ENCODE data around the gene ITGB7. TPM values are rescaled to one million over a fixed set of nuclear protein-coding genes. Genes with fewer than 3 reads are reported as not detected.

The ITGB7 gene
- total RNA-seq, 1 experiment from 2014 or later, result 1.9 TPM

DNA sequence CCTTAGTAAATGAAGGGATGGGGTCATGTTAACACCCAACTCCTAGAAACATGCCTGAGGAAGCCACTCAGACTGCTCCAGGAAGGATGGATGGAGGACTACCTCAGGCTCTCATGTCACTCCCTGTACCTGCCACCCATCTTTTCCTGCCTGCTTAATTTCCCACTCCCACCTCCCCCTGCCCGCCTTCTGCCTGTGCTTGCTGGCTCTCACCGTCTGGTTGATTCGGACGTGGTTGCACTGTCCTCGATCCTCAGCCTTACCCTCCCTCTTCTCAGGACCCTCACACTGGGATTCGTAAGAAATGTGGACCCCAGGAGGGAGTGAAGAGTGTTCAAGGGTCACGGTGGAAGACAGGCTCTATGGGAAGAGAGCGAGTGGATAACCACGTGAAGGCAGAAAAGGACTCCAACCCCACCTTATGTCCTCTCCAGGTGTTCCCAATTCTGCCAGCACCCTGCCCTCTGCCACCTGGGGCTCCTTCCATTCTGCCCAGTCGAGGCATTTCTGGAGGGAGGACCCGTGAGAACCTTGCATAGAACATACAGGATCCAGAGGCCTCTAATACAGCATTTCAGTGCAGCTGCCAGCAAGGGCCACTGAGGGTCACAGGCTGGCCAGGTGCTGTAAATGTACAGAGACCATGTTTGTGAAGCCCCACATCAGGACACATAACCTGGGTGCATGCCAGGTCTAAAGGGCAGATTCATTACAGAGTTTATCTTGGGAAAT, 12.9 kb downstream of the ITGB7 start:
- TF ChIP-seq CTCF (conservative IDR thresholded peaks at IDR 0.05; ENCODE audit: low read depth, low read length) (no peak), EZH2 (IDR thresholded peaks at IDR 0.05; ENCODE audit: low read length, unreplicated experiment) (no peak), EZH2phosphoT487 (IDR thresholded peaks at IDR 0.05; ENCODE audit: borderline replicate concordance, low read length) (no peak)
- no peaks in the 10 kb centered on the region for H3K9me2 ChIP-seq (replicated peaks; ENCODE audit: low read length)
- no peaks in the 10 kb centered on the region for H3F3A ChIP-seq (ENCODE audit: low read length, unreplicated experiment)
- peaks cover 10% of the 10 kb centered on the region for H3K4me1 ChIP-seq (ENCODE audit: insufficient read depth, low read length)
- ChIA-PET POLR2A (ENCODE audit: unreplicated experiment) (no interaction called here), CTCF (no interaction called here)
- no peak overlapping the region for H2AFZ ChIP-seq (ENCODE audit: low read length)
- H3K79me2 ChIP-seq (ENCODE audit: low read length), result no peaks in the 10 kb centered on the region
- H3K27ac ChIP-seq (ENCODE audit: low read length), result no peak overlapping the region
- no TSS peak for BruUV-seq (replicated peaks)
- no peak for DNase-seq
- H3K36me3 ChIP-seq (ENCODE audit: low read depth, low read length), result peaks cover 4% of the 10 kb centered on the region
- H3K4me2 ChIP-seq (ENCODE audit: low read length), result no peak overlapping the region
- no peak overlapping the region for H3K9ac ChIP-seq (ENCODE audit: low read length)
- H3K27me3 ChIP-seq (ENCODE audit: low read length), result no peaks in the 10 kb centered on the region
- H3K9me3 ChIP-seq (ENCODE audit: low read length), result no peaks in the 10 kb centered on the region
- ATAC-seq, result no peak
- no peaks in the 10 kb centered on the region for H4K20me1 ChIP-seq (ENCODE audit: low read length)
- H3K4me3 ChIP-seq (ENCODE audit: low read length), result no peak overlapping the region
- intact Hi-C loops (cut with micrococcal nuclease), result no loop called here

DNA sequence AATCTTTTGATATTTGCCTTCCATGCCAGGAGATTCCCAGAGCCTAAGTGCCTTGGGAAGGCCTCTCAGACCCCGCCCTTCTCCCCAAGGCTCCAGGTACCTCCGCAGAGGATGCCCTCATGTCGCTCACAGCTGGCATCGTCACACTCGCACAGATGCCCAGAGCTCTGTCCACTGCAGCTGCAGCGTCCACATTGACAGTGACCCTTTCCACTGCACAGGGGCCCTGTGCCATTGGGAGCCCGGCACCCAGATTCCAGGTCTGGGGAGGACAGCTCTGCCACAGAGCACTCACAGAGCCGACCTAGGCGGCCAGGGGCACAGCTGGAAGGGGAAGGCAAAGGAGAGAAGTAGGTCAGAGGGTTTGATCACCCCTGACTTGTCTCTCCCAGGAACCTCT, 14.0 kb downstream of the ITGB7 start:
- Histone ChIP-seq H3K4me2 (ENCODE audit: low read length) (no peak overlapping the region), H3F3A (ENCODE audit: low read length, unreplicated experiment) (no peaks in the 10 kb centered on the region), H3K36me3 (ENCODE audit: low read depth, low read length) (peaks cover 9% of the 10 kb centered on the region), H2AFZ (ENCODE audit: low read length) (no peak overlapping the region), H3K9me2 (replicated peaks; ENCODE audit: low read length) (no peaks in the 10 kb centered on the region), H3K4me1 (ENCODE audit: insufficient read depth, low read length) (peaks cover 10% of the 10 kb centered on the region), H3K9ac (ENCODE audit: low read length) (no peak overlapping the region), H4K20me1 (ENCODE audit: low read length) (no peaks in the 10 kb centered on the region), H3K27ac (ENCODE audit: low read length) (no peak overlapping the region), H3K27me3 (ENCODE audit: low read length) (no peaks in the 10 kb centered on the region), H3K79me2 (ENCODE audit: low read length) (no peaks in the 10 kb centered on the region), H3K4me3 (ENCODE audit: low read length) (no peak overlapping the region), H3K9me3 (ENCODE audit: low read length) (no peaks in the 10 kb centered on the region)
- CTCF ChIA-PET, result no interaction called here
- ATAC-seq (no peak), DNase-seq (no peak)
- POLR2A ChIA-PET (ENCODE audit: unreplicated experiment), result no interaction called here
- intact Hi-C loops (cut with micrococcal nuclease), result no loop called here
- no peak for TF ChIP-seq EZH2phosphoT487 (IDR thresholded peaks at IDR 0.05; ENCODE audit: borderline replicate concordance, low read length)
- no peak for TF ChIP-seq CTCF (conservative IDR thresholded peaks at IDR 0.05; ENCODE audit: low read depth, low read length)
- TF ChIP-seq EZH2 (IDR thresholded peaks at IDR 0.05; ENCODE audit: low read length, unreplicated experiment), result no peak
- no TSS peak for BruUV-seq (replicated peaks)

GRCh38 chr12:53192531-53193021, 14.5 kb downstream of the ITGB7 start:
- TF ChIP-seq EZH2phosphoT487 (IDR thresholded peaks at IDR 0.05; ENCODE audit: borderline replicate concordance, low read length) (no peak), CTCF (conservative IDR thresholded peaks at IDR 0.05; ENCODE audit: low read depth, low read length) (no peak)
- H3K36me3 ChIP-seq (ENCODE audit: low read depth, low read length), result peaks cover 14% of the 10 kb centered on the region
- H3K4me1 ChIP-seq (ENCODE audit: insufficient read depth, low read length), result peaks cover 10% of the 10 kb centered on the region
- no TSS peak for BruUV-seq (replicated peaks)
- no peak overlapping the region for H3K27ac ChIP-seq (ENCODE audit: low read length)
- H3F3A ChIP-seq (ENCODE audit: low read length, unreplicated experiment), result no peaks in the 10 kb centered on the region
- H2AFZ ChIP-seq (ENCODE audit: low read length), result no peak overlapping the region
- ChIA-PET POLR2A (ENCODE audit: unreplicated experiment) (no interaction called here), CTCF (no interaction called here)
- intact Hi-C loops (cut with micrococcal nuclease), result no loop called here
- no peak overlapping the region for H3K9ac ChIP-seq (ENCODE audit: low read length)
- H3K4me3 ChIP-seq (ENCODE audit: low read length), result no peak overlapping the region
- no peaks in the 10 kb centered on the region for H3K9me3 ChIP-seq (ENCODE audit: low read length)
- ATAC-seq (no peak), DNase-seq (no peak)
- no peak overlapping the region for H3K4me2 ChIP-seq (ENCODE audit: low read length)
- H3K9me2 ChIP-seq (replicated peaks; ENCODE audit: low read length), result no peaks in the 10 kb centered on the region
- H3K79me2 ChIP-seq (ENCODE audit: low read length), result no peaks in the 10 kb centered on the region
- H4K20me1 ChIP-seq (ENCODE audit: low read length), result no peaks in the 10 kb centered on the region
- H3K27me3 ChIP-seq (ENCODE audit: low read length), result no peaks in the 10 kb centered on the region
